ENCODE data around the gene PPP1R12B.
"Not testable (repeated sequence)": the region's sequence is repeated elsewhere in the genome, so short reads cannot be mapped to it uniquely, and the experiment has no call there.

The PPP1R12B gene

DNA sequence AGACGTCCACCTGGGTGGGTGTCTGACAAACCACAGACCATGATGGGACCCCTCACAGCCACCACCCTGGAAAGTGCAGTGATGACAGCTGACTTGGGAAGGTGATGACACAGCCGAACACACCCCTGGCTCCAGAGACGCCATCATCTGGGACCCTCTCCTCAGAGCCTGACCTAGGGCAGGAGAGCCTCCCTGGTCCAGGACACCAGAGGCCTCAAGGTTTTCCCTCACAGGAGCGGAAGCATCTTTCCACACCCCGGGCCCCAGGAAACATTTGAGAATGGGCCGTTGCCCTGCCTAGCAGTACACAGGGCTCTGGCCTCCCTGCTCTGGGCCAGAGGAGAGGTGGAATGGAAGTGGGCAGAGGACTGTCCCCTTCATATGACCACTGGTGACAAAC lies 282.0 kb downstream of the PPP1R12B start:
- no peak for DNase-seq (ENCODE audit: low read depth, low spot score)
- no peak overlapping the region for H3K4me3 ChIP-seq (ENCODE audit: low read length)

DNA sequence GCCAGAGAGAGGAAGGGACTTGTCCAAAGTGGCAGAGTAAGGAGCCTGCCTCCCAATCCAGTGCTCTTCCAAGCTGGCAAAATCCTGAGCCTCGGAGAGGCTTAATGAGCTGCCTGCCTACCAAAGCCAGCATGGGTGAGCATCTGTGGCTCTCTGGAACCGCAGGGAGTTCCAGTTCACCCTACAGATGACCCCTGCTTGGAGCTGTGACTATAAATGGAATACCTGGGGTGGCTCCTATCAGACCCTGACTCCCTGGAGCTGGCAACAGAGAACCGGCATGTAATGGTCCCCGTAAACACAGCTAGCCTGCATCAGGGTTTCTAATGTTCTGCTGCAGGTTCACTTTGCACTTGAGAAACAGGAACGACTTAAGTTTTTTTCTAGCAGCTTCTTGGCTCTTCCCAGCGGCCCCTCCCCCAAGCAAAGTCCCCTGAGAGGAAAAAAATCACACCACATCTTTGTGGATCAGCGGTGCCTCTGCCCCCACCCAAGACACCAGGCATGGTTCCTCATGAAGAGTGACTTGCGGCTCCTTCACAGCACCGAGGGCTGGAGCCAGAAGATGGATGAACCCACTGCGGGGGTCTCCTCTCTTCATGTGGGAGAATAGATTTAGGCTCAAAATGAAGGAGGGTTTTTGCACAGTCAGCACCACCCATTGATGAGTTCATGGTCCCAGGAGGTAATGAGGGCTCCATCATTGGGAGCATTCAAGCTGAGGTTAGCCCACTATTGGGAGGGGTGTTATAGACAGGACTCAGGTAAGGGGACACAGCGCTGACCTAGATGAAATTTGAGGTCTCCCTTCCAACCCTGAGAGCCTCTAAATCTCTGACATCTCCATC lies 282.8 kb downstream of the PPP1R12B start:
- no peak overlapping the region for H3K4me3 ChIP-seq (ENCODE audit: low read length)
- no peak for DNase-seq (ENCODE audit: low read depth, low spot score)

DNA sequence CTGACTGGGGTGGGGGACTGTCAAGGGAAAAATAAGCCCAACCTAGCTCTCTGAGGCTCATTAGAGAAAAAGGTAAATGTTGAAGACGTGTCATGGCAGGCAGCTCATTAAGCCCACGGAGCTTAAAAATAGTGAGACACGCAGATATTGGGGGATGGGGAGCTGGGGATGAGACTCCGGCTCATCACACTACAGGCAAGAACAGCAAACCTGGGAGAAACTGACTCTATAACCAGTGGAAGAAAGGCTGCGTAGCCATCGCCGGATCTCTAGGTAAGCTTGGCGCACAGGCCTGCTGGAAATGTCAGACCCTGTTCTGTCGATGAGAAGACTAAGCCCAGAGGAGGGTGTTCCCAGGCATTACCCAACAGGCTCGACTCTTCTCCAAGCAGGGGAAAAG lies 283.7 kb downstream of the PPP1R12B start:
- no peak overlapping the region for H3K4me3 ChIP-seq (ENCODE audit: low read length)
- DNase-seq (ENCODE audit: low read depth, low spot score), result no peak

DNA sequence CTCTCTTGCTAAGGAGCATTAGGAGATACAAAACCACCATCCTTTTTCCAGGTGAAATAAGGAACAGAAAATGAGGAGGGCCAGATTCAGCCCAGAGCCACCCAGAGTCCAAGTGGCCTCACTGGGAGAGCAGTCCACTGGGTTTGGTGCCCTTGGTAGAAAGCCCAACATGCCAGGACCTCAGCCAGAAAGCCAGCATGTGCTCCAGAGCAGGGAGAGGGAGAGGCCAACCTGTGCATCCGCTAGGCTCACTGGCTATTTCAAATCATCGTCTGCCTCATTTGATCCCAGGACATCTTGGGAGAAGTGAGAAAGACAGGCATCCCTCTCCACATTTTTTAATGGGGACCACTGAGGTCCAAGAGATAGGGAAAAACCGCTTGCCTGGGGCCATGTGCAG lies 287.7 kb downstream of the PPP1R12B start:
- DNase-seq (ENCODE audit: low read depth, low spot score); H3K4me3 ChIP-seq (ENCODE audit: low read length): not testable (repeated sequence)

DNA sequence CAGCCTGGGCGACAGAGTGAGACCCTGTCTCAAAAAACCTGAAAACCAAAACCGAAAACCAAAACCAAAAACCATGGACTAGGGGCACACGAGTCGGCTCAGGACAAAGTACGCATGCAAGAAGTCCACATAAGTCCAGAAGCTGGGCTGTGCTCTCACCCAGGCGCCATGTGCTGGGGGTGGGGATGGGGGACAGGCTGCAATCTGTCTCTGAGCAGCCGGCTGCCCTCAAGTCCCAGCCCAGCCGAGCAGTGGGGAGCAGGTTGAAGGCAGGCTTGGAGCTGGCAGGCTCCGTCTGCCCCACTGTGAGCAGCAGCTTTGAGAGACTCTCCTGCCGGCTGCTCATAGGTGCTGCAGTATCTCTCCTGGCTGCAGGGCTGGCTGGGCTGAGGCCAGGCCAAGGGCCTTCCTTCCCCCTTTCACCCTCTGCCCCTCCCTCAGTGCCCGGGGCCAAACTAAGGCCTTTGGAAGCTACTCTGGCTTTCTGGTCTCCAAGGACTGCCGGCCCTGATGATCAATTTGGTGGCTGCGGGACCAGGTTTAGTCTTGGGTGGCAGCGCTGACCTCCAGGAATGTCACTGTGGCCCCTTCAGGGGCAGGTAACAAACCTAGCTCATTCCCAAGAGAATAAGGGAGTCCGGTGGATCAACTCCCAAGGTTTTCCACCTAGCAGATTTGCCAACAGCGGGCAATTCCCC lies 289.0 kb downstream of the PPP1R12B start:
- not testable (repeated sequence) for DNase-seq (ENCODE audit: low read depth, low spot score); H3K4me3 ChIP-seq (ENCODE audit: low read length)

DNA sequence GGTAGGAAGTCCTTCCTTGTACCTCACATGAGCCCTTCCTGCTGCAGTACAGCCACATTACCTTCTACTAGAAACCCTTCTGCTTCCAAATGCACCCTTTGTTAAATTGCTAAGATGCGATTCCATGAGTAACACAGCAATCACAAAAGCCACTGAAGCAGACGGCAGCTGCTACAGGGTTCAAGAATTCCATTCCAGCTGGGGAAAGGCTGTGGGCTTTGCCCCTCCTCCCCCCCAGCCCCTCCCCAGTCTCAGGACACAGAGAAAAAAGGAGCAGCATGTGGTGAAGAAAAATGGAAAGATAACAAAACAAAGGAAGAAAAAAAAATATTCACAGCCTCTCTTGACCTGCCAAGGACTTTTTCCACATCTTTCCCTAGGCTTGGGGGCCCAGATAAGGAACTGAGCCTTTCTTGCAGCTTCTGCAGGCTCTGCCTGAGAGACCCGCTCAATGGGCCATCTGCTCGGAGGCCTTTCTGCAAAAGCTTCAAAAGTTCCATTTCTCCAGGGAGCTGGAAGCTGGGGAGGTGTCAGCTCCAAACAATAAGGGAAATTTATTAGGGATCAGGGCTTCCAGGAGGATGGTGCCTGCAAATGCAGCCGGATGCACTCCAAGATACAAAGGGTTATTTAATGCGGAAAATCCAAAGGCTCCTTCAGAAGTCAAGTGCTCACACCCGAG lies 289.7 kb downstream of the PPP1R12B start:
- no peak for DNase-seq (ENCODE audit: low read depth, low spot score)
- H3K4me3 ChIP-seq (ENCODE audit: low read length), result no peak overlapping the region

DNA sequence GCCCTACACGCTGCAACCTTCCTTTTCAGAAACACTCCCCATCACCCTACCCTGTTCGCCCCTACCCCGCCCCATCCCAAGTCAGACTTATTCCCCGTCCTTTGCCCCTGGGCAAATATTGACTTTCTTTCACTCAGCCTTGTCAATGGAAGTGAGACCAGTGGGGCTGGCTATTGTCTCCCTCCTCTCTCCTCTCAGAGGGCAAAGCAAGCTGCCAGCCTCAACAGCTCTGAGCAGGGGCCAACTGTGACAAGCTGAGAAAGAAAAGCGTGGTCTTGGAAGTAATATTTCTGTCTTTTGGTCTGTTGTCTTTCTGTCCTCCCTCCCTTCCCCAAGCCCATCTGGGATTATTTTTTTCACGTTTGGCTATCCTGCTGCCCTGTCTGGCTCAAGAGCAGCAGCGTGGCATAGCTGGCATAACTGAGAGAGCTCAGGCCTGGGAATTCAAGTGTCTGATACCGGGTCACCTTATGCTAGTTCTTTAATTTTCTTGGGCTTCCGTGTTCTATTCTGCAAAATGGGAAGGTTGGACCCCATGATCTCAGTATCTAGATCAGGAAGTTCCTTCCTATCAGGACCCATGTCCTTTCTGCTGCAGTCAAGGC lies 290.3 kb downstream of the PPP1R12B start:
- not testable (repeated sequence) for DNase-seq (ENCODE audit: low read depth, low spot score); H3K4me3 ChIP-seq (ENCODE audit: low read length)

DNA sequence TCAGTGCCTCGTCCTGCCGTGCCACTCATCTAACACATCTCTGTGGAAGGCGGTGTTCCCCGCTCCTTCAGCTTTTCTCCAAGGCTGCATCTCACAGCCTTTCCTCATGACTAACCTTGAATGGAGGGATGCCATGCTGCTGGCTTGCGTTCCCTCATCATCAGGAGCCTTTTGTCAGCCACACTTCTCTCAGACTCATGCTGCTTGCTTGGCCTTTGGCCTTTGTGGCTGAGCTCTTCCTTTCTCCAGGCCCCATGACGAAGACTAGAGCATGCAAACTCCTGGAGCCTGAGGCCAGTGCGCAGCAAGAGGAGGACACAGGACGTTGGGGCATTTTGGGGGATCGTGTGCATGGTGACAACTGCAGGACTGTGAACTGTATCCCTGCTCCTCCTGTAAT lies 291.0 kb downstream of the PPP1R12B start:
- DNase-seq (ENCODE audit: low read depth, low spot score), result no peak

DNA sequence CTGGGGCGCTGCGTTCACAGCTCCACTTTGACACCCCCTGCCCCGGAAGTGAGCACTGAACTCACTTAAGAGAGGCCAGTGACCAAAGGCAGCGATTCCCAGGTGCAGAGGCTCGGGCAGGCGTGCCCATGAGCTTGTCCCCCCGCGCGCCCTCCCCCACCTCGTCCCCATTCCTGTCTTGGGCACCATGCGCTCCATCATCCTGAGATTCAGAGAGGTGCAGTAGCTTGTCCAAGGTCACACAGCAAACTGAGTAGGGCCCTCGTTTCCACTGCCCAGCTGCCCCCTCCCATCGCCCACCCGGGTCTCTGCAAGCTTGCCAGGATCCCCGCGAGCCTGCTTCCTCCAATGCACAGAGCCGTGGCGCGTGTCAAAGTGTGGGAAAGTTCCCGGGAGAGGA lies 293.7 kb downstream of the PPP1R12B start:
- no peak overlapping the region for H3K4me3 ChIP-seq (ENCODE audit: low read length)
- DNase-seq (ENCODE audit: low read depth, low spot score), result no peak

More for the DNA sequence above, 291.0 kb downstream of the PPP1R12B start:
- H3K4me3 ChIP-seq (ENCODE audit: low read length), result no peak overlapping the region
